ENCODE results near the gene RNF44.

DNA sequence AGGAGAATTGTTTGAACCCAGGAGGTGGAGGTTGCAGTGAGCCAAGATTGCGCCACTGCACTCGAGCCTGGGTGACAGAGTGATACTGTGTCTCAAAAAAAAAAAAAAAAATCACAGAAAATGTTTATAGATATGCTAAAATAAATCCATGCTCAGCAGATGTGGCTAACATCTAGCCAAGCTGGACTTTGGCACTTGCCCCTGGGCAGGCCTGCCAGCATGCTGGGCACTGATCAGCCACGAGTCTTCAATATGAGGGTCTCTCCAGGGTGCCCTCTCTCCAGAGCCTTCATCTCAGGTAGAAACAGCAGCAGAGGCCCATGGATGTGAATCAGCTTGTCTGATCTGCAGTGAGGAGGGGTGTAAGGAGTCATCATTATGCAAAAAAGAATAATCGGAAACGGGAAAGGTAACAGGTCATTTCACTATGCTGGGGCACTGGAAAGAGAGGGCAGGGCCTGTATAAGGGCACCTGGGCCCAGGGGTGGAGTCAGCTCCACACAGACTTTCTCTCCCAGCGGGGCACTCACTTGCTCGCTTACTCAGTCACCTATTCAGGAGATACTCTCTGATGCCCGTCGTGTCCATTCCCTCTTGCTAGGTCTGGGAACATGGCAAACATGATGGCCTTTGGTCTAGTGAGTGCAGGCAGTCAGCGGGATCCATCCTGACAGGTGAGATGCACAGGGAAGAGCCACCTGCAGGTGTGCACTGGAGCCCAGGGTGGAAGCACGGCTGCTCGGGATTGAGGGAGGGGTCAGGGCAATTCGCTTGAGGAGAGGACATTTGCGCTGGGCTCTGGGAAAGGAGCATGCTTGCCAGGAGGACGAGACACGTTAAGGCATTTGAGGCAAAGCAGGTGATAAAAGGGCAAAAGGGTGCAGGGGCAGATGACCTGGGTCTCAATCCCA is 17.1 kb downstream of the RNF44 start:
- TF ChIP-seq POLR2AphosphoS5 (IDR thresholded peaks at IDR 0.05; ENCODE audit: low read depth, low read length) (no peak), SIN3A (IDR thresholded peaks at IDR 0.05; ENCODE audit: borderline replicate concordance, insufficient read depth, low read length) (no peak), TAF1 (IDR thresholded peaks at IDR 0.05; ENCODE audit: borderline replicate concordance, insufficient read depth, low read length) (no peak)
- TF ChIP-seq, protein P1, sequence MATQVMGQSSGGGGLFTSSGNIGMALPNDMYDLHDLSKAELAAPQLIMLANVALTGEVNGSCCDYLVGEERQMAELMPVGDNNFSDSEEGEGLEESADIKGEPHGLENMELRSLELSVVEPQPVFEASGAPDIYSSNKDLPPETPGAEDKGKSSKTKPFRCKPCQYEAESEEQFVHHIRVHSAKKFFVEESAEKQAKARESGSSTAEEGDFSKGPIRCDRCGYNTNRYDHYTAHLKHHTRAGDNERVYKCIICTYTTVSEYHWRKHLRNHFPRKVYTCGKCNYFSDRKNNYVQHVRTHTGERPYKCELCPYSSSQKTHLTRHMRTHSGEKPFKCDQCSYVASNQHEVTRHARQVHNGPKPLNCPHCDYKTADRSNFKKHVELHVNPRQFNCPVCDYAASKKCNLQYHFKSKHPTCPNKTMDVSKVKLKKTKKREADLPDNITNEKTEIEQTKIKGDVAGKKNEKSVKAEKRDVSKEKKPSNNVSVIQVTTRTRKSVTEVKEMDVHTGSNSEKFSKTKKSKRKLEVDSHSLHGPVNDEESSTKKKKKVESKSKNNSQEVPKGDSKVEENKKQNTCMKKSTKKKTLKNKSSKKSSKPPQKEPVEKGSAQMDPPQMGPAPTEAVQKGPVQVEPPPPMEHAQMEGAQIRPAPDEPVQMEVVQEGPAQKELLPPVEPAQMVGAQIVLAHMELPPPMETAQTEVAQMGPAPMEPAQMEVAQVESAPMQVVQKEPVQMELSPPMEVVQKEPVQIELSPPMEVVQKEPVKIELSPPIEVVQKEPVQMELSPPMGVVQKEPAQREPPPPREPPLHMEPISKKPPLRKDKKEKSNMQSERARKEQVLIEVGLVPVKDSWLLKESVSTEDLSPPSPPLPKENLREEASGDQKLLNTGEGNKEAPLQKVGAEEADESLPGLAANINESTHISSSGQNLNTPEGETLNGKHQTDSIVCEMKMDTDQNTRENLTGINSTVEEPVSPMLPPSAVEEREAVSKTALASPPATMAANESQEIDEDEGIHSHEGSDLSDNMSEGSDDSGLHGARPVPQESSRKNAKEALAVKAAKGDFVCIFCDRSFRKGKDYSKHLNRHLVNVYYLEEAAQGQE (IDR thresholded peaks at IDR 0.05; ENCODE audit: insufficient read depth in 1 of 2, low read depth in 2 of 2, low read length in 2 of 2) = no peak
